Activated T-helper 1 cell treated with anti-CD3 and anti-CD28 coated beads, Interleukin-2, amount 50 U/mL, for 16 hours (primary cell): ENCODE data around the gene SCAANT1.

Experiments
- DNase-seq, 2 donors: peaks; one replicate each; pipeline ENCODE4 v3.0.0-alpha.2; 2020; ENCODE audit warnings: low read depth in 1 of 2, low spot score in 1 of 2

Gene SCAANT1

DNA sequence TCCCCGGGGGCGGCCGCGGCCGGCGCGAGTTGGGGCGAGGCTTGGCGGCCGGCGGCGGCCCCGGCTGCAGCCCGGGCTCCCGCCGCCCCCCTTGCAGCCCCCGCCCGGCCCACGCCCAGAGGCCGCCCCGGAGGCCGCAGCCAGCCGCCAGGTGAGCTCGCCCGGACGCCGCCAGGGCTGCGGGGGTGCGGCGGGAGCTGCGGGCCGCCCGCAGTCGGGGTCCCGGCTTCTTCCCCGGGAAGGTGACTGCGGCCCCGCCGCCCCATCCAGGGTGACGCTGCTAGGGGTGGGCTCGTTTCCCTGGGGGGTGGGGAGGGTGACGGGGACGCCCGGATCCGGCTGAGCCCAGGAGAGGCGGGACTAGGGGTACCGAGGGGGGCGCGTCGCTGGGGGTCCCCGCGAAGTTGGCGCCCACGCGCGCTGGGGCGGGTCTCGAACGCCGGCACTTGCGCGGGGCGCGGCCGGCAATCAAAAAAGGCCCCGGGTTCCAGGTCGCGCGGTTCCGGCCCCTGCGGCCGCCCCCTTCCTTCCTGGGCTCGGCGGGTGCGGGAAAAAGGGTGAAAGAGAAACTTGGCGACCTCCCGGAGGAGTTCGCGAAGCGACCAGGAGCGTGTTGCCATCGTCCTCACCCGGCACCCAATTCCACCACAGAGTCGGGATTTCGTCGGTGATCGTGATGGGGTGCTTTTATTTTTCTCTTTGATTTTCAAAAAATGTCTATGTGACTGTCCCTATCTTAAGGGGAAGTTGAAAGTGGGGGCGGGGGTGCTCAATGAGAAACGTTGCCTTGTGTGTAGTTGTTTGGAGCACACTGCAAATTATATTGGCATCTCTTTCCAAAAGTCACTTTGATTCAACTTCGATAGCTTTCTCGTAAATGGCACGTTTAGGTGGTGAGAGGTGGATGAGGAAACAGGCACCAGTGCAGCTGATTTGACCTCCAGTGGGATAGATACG lies 47.9 kb downstream of the SCAANT1 start:
- peak; percentile 6 to 25 for DNase-seq

DNA sequence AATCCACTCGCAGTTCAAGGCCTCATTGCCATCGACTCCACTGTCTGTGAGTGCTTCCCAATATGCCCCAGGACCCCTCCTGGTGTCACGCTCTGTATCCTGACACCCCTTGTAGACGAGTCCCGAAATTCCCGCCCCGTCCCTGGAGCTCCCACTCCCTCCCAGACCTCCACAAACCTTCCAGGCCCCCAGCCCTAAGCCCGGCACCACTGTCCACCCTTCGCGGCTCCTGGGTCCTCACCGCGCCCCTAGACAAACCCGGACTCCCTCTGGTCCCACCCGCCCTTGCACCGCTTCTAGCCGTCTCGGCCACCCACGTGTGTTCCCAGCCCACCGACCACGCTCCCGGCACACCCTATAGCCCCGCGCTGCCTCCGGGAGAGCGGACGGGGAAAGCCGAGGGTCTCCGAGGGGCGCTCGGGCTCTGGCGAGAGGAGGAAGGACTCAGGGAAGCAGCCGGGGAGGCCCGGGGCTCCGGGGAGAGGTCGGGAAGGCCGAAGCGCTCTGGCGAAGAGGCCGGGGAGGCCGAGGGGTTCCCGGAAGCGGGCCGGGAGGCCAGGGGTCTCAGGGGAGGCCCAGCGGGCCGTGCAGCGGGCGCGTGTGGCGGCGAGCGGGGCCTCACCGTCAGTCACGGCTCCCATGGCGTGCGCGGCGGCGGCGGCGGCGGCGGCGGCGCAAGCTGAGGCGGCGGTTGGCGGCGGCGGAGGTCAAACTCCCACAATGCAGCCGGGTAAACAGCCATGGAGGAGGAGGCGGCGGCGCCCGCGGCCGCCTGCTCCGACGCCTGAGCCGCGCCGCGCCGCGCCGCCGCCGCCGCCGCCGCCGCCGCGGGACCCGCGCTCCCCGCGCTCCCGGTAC lies 48.8 kb downstream of the SCAANT1 start, which contains the start of the genes ATXN7 and THOC7:
TSS of gene ATXN7 (plus strand) at position 718 of the 858 bp plus-strand sequence. CDS start 48,732 bp downstream, outside the sequence.
TSS of gene THOC7 (minus strand) at position 656 of the 858 bp plus-strand sequence. CDS start at position 641, 15 bp downstream.
- DNase-seq, result peak; percentile 48 to 62

DNA sequence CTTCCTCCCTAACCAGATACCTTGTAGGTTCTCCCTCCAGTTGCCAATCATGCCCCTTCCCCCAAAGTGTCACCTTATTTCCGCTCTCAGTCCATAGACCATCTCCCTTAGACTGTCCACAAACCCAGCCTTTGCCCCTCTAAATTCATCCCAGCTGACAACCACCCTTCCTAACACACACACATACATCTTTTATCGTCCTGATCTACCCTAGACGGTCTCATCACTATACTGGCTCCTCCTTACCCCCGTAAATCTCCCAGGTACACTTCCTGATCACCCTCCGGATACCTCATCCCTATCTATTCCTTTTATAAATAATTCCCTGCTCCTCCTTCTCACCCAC lies 49.4 kb downstream of the SCAANT1 start:
- DNase-seq, result no peak
